Ecto neural progenitor cell (in vitro differentiated cells): ENCODE data around the gene ATP6V0A1.
"Not testable (repeated sequence)": the region's sequence is repeated elsewhere in the genome, so short reads cannot be mapped to it uniquely, and the experiment has no call there.

ENCODE experiments used
- DNase-seq: peaks from one replicate; pipeline ENCODE4 v3.0.0-alpha.2; 2018; ENCODE audit warnings: low spot score

ATP6V0A1 gene

DNA sequence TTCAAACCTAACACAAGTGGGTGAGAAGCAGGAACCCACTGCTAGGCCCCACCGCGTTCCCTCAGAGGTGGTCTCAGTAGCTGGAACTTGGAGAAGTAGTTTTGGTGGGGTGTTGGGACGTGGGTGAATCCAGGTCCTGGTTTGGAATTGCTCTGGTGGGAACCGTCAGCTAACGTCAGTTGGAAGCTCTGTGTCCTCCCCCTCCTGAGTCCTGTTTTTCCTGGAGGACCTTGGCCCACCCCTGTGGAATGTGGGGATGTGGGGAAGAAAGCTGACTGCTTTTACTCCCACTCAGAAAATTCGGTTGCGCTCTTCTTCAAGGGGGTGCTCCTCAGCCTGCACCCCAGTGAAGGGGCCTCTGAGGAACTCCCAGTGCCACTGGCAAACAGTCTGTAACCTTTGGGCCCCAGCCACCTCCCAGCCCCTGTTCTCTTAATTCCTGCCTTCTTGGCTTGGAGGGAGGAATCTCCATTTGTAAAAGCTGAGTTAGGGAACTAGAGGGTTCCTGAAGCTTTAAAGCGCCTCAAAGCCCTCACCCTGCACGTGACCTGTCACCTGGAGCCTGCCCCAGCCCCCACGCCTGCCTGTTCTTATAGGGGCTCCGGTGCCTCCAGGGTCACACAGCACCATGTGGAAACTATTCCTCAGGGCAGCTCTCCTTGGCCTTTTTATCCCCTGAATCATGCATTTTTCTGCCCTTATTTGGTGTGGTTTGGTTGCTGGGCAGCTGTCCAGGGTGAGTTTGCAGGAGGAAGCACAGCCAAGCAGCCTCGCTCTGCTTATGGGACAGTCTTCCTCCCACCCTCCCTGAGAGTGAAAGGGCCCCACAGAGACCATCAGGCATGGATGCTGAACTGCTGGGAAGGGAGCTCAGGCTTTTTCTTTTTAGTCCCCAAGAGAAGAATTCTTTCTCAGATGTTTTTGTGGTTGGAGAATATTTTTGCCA, 61.1 kb downstream of the ATP6V0A1 start:
- peak; percentile 90 for DNase-seq

DNA sequence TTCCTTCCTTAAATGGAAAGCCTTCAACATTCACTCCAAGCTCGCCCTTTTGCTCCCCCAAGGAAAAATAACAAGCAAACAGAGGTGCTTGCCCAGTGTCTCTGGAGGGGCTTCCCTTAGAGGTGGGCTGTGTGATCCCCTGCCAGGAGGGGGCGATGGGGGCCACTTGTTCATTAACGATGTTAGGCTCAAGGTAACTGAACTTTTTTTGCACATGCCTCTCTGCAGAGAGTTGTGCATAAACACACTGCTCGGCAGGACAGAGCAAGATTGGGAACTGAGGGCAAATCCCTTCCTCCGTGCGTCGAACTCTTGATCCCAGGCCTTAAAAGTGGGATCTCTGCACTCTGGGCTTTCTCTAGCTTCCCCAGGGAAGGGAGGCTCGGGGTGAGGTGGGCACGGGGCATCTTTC, 61.9 kb downstream of the ATP6V0A1 start:
- DNase-seq, result no peak

DNA sequence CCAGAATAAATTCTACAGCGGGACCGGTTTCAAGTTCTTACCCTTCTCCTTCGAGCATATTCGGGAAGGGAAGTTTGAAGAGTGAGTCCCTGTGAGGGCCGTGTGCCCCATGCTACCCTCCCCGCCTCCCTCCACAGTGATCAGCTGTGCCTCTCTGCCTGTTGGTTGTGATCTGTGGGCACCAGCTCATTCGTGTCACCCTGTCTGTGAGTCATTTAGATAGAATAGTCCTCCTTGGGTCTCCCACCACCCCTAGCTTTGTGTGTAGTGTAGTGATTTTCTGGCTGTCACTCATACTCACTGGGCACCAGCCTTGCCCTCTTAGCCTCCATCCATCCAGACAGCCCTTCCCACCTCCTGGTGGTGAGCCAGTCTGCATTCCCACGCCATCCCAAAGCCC, 62.4 kb downstream of the ATP6V0A1 start:
- DNase-seq, result no peak

DNA sequence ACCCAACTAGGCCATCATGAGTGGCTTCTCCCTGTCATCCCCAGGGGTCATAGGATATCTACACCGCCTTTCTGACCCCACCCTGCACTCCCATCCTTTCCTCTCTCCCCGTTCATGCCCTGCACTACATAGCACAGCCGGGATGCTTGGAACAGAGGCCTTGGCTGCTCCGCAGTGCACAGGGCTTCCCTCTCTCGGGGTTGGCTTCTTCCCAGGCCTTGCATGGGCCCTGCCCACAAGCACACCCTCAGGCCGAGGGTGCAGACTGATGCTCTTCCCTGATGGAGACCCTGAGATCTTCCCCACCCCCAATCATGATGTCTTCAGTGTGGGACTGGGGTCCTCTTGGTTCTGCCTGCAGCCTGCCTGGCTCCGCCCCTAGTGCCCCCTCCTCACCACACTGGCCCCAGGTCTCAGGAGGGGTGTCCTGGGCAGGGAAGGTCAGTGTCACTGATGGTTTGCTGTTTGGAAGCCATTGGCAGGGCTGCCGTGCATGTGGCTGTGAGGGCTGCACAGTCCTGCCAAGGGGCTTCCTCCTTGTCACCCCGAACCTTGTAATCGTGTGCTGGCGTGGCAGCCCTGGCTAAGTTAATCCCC, 63.1 kb downstream of the ATP6V0A1 start:
- DNase-seq, result no peak

DNA sequence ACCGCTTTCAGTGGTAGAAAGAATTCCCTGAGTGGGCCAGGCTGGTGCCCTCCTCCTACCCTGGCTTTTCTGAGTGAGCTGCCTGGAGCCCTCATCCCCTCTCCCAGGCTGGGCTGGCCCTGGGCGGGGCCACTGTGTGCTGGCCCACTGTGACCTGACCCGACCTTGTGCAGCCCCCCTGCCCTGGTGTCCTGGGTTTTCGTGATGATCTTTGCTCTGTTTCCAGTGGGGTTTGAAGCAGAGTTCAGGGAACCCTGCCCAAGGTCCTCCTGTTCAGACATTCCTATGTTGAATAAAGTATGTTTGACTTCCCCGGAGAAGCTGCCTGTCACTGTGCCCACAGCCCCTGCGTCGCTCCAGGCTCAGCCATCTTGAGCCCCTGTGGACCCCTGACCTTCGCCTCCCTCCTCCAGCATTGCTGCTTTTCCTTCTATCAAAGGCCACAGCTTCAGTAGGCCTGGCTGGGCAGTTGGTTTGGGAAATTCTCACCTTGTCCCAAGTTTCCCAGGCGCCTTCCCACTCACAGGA, 63.6 kb downstream of the ATP6V0A1 start:
- no peak for DNase-seq

DNA sequence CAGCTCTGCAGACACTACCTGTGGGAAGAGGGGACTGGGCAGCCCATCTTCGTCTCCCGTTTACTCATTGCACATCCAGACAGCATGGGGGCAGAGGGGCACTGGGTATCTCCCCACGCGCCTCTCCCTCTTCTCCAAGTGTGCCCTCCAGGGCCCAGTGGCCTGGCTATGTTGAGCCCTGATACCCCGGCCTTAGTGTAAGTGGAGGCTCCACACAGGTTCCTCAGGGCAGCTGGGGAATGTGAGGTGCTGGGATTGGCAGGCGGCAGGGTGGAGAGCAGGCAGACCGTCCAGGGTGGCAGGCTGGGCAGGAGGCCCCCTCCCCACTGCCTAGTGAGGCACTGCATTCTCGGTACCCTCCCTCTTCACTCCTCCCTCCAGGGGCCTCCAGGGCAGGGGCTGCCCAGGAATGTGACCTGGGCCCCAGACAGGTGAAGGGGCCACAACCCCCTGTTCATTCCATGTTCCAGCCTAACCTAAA, 64.2 kb downstream of the ATP6V0A1 start:
- DNase-seq, result no peak

- DNase-seq, result no peak
These were observed 66.5 kb downstream of the ATP6V0A1 start for GRCh38 chr17:42525221-42525620.

- DNase-seq, result no peak
These were observed 67.4 kb downstream of the ATP6V0A1 start for GRCh38 chr17:42526031-42526444.

DNA sequence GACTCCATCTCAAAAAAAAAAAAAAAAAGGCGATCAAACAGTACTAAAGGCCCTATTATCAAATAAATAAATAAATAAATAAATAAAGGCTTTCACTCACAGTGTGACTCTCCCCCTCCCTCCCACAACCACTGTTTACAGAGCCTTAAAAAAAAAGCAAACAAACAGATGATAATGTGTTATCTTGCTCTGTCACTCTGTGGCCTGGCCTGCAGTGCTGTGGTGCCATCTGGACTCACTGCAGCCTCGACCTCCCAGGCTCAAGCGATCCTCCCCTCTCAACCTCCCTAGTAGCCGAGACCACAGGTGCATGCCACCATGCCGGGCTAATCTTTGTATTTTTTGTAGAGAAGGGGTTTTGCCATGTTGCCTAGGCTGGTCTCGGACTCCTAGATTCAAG, 69.3 kb downstream of the ATP6V0A1 start:
- DNase-seq, result no peak

DNA sequence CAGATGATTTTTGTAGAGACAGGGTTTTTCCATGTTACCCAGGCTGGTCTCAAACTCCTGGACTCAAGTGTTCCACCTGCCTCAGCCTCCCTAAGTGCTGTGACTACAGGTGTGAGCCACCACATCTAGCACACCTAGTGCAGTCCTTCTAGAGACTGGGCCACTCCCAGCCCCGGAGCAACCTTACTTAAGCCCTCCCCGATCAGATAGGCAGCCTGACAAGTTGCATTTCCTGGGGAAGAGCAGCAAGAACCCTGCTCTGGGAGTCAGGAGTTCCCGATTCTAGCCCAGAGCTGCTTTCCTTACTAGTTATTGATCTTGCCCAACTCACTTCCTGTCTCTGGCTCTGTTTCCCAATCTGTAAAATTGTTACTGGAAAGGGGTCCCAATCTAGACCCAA, 70.4 kb downstream of the ATP6V0A1 start:
- DNase-seq, result no peak

- DNase-seq, result no peak
These were observed 72.3 kb downstream of the ATP6V0A1 start for GRCh38 chr17:42530952-42531454.

DNA sequence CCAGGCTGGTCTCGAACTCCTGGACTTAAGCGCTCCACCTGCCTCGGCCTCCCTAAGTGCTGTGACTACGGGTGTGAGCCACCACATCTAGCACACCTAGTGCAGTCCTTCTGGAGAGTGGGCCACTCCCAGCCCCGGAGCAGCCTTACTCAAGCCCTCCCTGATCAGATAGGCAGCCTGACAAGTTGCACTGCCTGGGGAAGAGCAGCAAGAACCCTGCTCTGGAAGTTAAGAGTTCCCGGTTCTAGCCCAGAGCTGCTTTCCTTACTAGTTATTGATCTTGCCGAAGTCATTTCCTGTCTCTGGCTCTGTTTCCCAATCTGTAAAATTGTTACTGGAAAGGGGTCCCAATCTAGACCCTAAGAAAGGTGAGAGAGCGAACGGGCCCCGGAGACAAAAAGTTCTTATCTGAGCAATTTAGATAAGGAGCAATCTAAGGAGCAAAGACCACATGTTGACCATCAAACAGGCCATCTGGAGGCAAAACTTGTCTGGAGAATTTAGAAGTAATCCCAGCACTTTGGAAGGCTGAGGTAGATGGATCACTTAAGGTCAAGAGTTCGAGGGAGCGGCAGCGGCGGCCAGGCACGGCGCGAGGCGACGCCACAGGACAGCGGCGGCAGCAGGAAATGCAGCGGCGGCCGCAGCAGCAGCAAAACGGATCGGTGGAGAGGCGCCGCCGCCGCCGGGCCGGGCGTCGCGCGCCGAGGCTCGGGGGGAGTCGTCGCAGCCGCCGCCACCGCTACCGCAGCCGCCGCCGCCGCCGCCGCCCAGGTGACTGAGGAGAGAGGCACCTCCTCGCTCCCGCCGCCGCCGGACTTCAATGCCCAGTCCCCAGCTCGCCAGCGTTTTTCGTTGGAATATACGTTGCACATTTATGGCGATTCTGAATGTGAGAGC, 73.0 kb downstream of the ATP6V0A1 start:
- DNase-seq, result peak; percentile 83

DNA sequence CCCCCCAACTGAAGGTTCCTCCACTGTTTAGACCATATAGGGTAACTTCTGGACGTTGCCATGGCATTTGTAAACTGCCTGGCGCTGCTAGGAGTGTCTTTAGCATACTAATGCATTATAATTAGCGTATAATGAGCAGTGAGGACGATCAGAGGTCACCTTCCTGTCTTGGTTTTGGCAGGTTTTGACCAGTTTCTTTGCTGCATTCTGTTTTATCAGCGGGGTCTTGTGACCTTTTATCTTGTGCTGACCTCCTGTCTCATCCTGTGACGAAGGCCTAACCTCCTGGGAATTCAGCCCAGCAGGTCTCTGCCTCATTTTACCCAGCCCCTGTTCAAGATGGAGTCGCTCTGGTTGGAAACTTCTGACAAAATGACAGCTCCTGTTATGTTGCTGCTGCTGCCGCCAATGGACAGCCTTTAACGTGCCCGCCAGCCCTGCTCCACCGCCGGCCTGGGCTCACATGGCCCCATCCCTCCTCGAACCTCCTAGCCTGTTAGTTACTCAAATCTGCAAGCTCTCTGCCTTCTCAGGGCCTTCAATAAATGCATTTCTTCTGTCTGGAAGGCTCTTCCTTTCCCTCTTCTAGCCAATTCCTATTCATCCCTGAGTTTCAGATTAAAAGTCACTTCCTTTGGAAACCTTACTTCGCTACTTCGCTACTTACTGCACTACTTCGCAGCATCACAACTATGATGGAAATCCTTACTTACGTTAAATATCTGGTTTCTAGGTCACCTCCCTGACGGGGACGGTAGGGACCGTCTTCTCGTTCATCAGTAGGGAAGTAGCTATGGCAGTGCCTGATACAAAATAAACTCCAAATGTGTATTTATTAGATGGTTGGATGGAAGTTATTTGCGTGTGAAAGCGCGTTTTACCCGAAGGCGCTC, 76.7 kb downstream of the ATP6V0A1 start:
- DNase-seq, result no peak

- peak; percentile 96 for DNase-seq
These were observed 77.3 kb downstream of the ATP6V0A1 start, which contains the start of gene NAGLU for GRCh38 chr17:42536048-42536371. TSS of gene NAGLU (plus strand) at chr17:42536241. CDS start at chr17:42536273, 32 bp downstream.

GRCh38 chr17:42536372-42537155, 77.9 kb downstream of the ATP6V0A1 start:
- DNase-seq, result peak; percentile 89

DNA sequence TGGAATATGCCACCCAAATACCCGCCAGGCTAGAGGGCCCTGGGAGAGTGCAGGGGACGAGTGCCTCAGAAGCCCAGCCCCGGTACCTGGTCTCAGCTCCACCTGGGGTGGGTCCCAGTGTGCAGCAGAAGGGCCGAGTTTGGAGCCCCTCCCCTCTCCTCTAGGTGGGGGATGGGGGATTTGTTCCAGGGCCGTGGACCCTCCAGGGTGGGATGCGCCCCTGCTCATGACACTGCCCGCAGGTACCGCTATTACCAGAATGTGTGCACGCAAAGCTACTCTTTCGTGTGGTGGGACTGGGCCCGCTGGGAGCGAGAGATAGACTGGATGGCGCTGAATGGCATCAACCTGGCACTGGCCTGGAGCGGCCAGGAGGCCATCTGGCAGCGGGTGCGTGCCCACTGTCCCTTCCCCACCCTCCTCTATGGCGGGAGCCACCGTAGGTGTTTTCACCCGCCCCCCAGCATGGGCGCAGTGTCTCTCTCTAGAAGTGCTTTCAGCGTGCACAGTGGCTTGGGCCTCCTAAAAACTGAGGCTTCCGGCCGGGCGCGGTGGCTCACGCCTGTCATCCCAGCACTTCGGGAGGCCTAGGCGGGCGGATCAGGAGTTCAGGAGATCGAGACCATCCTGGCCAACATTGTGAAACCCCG, 78.6 kb downstream of the ATP6V0A1 start:
- DNase-seq, result no peak

DNA sequence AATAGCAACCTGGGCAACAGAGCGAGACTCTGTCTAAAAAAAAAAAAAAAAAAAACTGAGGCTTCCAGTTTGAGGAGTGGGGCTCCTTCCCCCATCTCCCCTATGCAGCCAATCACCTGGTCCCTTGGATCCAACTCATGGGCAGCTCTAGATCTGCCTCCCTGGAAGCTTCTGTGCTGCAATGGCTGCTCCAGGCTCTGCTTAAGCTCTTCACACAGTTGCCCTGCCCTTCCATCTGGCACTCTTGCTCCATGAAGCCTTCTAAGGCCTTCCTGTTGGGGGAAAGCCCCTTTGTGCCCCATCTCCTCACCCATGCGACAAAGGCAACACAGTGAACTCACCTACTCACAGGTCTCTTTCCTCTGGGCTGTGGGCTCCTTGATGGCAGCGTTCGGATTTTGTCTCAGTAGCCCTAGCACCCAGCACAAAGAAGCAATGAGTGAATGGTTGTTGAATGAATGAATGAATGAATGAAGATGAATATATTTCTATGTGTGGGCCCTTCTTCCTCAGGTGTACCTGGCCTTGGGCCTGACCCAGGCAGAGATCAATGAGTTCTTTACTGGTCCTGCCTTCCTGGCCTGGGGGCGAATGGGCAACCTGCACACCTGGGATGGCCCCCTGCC, 79.3 kb downstream of the ATP6V0A1 start:
- no peak for DNase-seq

DNA sequence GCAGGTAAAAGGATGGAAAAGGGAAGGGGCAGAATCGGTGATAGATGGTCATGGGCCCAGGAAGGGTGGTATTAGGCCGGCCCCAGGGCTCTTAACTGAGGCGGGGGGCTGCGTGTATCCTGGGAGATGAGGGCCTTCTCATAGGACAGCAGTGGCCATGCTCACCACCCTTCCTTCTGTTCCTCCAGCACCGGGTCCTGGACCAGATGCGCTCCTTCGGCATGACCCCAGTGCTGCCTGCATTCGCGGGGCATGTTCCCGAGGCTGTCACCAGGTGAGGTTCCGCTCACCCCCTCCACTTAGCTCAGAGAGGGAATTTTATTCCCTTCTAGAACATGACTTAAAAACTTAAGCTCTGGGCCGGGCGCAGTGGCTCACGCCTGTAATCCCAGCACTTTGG, 79.8 kb downstream of the ATP6V0A1 start:
- no peak for DNase-seq

GRCh38 chr17:42540558-42540957, 81.9 kb downstream of the ATP6V0A1 start:
- DNase-seq, result not testable (repeated sequence)
